ENCODE measurements around the gene CD300C.
"Not testable (repeated sequence)": the region's sequence is repeated elsewhere in the genome, so short reads cannot be mapped to it uniquely, and the experiment has no call there.

The CD300C gene

DNA sequence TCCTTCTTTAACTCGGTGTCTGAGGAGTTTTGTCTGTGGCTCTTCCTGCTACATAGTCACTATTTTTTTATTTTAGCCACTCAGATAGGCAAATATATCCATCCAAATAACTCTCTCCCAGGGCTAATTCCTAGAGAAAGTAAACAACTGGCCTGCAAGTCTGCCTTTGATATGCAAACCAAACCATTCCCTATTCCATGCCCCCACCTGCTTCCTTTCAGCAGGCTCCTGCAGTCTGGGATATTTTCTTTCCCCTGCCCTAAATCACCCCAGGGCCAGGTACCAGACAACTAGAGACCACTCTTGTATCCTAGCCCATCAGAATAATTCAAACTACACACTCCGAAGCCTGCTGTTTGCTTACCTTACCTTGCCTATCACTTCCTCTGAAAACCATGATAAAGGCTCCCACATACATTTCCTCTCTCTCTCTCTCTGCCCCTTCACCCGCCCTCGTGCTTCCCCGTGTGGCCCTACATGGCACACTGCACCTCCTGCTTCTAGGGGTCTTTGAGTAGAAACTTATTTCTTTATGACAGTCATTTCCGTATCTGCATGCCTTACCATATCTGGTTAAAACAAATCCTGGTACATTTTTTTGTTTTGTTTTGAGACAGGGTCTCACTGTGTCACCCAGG is 13.1 kb upstream of the CD300C start:
- DNase-seq, result no peak

GRCh38 chr17:74558402-74558801 is 12.5 kb upstream of the CD300C start:
- DNase-seq, result not testable (repeated sequence)

DNA sequence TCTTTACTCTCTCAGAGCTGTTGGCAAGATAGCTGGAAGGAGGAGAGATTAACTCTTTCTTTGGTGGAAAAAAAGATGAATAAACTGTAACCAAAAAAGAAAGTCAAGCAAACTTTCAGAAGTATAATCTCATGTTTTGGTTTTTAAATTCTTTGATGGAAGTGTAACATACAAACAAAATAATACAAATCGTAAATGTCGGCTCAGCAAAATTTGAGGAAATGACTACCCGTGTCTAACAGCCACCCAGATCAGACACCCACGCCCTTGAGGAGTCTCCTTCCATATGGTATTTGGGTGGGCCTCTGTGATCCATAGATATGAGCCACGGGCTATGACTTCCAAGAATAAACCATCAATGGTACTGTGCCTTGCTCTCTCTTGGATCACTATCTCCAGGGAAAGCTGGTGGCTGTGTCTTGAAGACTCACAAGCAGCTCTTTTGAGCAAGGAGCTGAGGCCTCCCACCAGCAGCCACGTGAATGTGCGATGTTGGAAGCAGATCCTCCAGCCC is 9.6 kb upstream of the CD300C start:
- no peak for DNase-seq

GRCh38 chr17:74554909-74555308 is 9.0 kb upstream of the CD300C start:
- no peak for DNase-seq

DNA sequence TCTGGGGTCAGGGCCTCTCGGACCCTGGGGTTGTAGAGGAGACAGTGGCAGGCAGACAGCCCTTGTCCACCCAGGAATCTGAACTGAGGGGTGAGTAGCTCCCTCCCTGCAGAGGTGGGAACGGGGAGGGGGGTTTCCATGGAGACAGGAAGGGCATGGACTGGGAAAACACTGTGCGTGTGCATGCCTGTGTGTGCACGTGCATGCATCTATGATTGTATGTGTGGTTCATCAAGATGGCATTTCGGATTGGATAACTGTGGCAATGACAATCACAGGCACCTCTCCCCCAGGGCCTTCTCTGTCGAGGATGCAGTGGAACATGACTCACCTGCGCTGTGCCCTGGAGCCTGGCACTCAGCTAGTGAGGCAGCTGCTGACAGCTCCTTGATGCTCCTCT is 6.1 kb upstream of the CD300C start:
- DNase-seq, result peak; percentile 73

GRCh38 chr17:74550602-74551001 is 4.7 kb upstream of the CD300C start:
- no peak for DNase-seq

DNA sequence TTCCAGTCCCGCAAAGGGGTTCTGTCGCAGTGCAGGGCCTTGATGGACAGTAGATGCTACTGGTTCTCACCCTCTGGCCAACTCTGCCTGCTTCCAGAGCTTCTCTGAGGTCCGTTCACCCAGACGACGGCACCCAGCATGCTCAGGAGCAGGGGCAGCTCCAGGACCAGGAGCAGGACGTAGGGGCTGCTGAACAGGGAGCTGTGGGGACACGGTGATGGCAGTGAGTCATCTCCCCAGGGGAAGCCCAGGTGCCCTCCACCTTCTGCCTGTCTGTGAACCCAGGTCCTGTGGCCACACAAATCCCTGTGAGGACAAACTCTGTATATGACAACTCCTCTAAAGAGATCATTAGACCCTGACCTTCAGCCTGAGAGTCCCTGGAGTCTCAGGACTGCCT is 3.4 kb upstream of the CD300C start:
- no peak for DNase-seq

DNA sequence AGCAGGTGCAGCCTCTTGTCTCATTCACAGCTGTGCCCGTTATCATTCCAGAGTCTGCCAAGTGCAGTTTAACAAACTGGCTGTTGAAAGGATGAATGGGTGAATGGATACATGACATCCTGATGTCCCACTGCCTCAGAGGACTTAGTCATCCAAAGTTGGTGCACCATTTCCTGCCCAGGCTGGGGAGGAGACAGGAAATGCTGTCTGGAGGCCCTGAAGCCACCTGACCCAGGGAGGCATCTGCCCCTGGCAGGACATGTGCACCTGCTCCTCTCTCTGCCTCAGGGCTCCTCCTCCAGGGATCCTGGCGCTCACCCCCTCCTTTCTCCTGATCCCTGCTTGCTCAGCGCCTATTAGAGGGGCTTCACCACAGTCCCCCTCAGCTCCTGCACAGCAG is 1.8 kb upstream of the CD300C start:
- DNase-seq, result no peak

DNA sequence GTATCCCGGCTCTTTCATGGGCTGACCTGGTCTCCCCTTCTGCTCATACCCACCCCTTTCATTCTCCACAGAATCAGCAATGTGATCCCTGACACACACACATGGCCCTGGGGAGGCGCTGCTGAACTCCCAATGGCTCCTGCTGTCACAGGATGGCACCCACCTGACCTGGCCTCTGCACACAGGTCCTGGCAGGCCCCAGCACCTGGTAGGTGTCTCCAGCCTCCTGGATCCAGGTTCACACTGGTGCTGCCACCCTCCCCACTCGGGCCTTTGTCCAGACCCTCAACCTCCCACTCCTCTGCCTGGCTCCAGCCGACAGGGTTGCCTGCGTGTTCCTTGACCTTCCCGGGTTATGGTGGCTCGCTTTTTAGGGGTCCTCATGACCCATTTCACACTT is 1.3 kb upstream of the CD300C start:
- DNase-seq, result no peak

DNA sequence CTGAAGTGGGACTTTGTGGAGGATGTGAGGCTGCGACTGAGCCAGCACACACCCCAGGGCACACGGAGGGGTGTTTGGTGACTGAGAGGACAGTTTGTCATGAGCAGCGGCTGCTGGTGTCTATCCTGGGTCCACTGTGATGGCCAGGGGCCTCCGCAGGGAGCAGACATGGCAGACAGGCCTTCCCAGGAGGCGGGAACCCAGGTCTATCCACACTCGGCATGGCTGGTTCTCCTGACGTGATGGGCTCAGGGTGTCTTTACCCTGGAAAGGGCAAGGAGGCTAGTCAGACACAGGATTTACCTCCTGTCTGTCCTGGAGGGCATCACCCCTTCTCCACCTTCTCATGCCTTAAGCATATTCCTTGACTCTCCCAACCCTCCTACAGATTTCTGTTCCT is 671 bp upstream of the CD300C start:
- DNase-seq, result no peak

DNA sequence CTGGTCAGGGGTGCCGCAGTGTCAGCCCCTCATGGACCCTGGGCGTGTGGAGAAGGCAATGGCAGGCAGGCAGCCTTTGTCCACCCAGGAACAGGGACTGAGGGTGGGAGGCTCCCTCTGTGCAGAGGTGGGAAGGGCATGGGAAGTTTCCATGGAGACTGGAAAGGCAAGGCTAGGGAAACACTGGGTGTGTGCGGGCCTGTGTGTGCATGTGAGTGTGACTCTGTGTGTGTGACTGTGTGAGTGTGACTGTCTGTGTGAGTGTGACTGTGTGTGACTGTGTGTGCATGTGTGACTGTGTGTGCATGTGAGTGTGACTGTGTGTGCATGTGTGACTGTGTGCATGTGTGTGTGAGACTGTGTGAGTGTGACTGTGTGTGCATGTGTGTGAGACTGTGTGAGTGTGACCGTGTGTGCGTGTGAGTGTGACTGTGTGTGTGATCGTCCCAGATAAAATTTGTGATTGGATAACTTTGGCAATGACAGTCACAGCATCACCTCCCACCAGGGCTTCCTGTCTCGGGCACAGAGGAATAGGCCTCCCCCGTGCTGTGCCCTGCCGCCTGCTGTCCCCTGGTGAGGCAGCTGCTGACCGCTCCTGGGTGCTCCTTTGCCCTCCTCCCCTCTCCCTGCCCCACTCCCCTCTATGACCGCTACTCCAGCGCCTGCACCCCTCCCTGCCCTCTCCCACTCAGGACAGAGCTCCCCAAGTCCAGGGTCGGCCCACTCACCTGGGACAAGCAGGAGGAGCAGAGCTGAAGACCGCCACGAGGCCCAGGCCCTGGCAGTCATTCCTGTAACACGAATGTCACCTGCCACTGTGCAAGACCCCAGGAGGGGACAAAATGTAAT is 698 bp downstream of the CD300C start:
- DNase-seq, result no peak

- DNase-seq, result no peak
Observed at GRCh38 chr17:74543891-74544760, 1.8 kb downstream of the CD300C start.

DNA sequence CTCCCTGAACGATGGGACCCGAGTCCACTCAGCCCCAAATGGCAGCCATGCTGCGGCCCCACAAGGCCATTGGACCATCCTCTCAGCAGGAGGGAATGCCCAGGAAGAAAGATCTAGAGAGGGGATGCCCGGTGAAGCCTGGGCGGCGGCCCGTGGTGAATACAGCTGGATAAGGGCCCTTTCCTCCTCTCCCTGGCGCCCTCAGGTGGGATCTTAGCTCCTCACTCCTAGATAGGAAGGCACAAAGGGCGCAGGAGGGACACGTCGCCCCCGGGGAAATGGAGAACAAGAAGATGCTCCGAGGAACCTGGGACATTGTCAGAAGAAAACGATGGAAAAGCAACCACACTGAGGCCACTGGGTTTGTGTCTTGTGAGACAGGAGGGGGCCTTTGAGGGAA is 2.5 kb downstream of the CD300C start:
- no peak for DNase-seq

DNA sequence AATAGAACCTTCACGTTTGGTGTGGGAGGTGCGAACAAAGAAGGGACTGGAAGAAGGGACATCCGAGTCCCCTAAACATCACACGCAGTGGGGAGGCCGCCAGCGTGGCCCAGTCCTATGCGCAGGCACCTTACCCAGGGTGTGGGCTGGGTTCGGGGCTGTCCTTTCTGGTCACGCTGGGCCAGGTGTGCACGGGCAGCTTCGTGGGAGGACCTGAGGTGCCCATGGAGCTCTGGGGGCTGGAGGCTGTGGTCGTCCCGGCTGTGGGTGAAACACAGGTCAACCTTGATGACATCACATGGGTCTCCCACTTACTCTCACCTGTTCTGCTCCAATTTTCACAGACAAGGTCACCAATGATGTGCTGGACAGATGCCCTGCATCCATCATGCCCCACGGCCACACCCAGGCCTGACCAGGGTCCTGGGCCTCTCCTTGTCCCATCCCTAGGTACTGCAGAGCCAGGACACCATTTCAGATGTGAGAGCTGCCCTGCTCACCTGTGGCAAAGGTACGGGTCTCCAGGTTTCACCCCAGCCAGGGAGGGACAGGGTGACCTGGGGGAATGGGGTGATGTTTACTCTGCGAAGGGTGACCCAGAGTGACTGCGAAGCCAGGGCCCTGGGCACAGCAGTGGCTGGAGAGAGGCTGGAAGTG is 3.1 kb downstream of the CD300C start:
- no peak for DNase-seq

GRCh38 chr17:74542166-74542565 is 3.7 kb downstream of the CD300C start:
- no peak for DNase-seq

DNA sequence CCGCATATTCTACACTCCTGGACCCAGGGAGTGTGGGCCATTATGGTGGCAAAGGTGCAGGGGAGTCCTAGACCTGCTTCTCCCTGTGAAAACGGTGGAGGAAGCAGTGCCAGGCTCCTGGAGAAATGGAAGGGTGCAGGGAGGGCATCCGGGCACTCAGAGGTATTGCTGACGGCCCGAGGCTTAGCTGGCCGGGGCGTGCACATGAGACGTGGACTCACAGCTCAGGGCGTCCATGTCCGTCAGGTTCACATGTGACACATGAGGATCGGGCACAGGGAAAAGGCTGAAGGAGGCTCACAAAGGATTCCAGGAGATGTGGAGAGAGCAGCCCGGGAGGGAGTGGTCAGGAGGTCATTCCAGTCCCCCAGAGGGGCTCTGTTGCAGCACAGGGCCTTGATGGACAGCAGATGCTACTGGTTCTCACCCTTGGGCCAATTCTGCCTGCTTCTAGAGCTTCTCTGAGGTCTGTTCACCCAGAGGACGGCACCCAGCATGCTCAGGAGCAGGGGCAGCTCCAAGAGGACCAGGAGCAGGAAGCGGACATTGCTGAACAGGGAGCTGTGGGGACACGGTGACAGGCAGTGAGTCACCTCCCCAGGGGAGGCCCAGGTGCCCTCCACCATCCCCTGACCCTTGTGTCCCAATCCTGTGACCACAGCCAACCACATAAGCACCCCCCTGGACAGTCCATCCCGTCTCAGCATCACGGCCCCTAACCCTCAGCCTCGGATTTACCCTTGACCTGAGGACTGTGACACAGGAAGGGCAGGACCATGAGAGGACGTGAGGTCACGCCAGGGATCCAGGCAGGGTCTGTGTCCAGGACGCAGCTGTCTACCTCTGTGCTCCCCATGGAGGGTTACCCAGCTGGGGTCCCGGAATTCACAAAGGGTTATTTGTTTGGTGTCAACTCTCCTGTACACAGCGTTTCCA is 4.5 kb downstream of the CD300C start:
- no peak for DNase-seq

DNA sequence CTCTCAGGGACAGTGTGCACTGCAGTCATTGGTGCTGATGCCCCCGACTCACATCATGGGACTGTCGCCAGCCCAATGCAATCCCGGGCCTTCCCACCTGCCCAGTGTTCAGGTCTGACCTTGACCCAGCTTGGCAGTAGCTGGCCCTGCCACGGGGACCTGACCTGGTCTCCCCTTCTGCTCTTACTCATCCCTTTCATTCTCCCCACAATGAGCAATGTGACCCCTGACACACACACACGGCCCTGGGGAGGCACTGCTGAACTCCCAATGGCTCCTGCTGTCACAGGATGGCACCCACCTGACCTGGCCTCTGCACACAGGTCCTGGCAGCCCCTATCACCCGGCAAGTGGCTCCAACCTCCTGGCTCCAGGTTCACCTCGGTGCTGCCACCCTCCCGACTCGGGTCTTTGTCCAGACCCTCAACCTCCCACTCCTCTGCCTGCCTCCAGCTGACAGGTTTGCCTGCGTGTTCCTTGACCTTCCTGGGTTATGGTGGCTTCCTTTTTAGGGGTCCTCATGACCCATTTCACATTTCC is 6.6 kb downstream of the CD300C start:
- no peak for DNase-seq

GRCh38 chr17:74536890-74537289 is 9.0 kb downstream of the CD300C start:
- no peak for DNase-seq

DNA sequence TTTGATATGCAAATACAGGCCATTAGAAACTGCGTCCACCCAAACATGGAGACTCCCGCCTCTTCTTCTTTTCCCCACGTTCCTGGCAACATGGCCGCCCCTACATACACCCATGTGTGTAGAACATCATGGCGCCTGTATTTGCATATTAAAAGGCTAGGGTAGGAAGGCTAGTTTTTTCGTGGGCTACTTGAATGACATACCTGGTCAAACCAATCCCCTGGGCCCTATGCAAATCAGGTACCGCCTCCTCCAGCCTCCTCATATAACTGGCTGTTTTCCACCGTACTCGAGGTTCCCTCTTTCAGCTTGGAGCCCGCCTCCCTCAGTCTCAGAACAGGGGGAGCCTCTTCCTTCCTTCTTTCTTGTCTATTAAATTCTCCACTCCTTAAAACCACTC is 13.8 kb downstream of the CD300C start:
- no peak for DNase-seq

DNA sequence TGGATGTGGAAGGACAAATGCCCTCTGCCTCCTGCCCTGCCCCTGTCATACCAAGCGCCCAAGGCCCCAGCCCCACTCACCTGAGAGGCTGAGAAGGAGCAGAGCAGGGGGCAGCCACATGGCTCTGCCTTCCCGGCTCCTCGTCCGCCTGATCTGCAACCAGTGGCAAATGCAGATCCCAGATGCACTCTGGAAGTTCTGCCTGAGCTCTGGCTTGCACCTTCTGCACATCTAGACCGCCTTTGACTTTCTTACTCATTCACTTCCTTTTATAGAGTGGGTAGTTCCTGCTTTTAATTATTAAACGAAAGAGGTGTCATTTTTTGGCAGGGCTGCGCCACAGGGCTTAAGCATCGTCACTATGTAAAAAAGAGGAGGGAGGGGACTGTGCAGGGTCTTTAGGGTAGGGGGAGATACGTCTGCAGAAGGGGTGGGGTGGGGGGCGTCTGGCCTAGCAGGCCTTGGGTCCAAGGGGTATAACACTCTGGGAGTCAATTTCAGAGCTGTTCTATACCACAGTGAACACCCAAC is 14.6 kb downstream of the CD300C start, which contains the start of gene CD300LB:
Gene CD300LB (minus strand): TSS at position 245 of the 531 bp plus-strand sequence. CDS start 125 bp downstream, at position 120.
- DNase-seq, result no peak

- DNase-seq, result no peak
Observed at GRCh38 chr17:74530831-74531150, 15.1 kb downstream of the CD300C start.
